ENCODE data around the gene ERMARD. TPM values are rescaled to one million over a fixed set of nuclear protein-coding genes. Genes with fewer than 3 reads are reported as not detected.

Gene ERMARD
- total RNA-seq, 1 experiment from 2014 or later, result 13.6 TPM

GRCh38 chr6:169783971-169784820, 32.8 kb downstream of the ERMARD start:
- Histone ChIP-seq H3K23me2 (ENCODE audit: insufficient read length, low read depth, low read length, poor library complexity, severe bottlenecking) (no peaks in the 10 kb centered on the region), H2AK5ac (ENCODE audit: insufficient read length, low read length) (no peak overlapping the region), H4K20me1 (ENCODE audit: control insufficient read depth, insufficient read depth, insufficient read length) (no peaks in the 10 kb centered on the region), H3K79me1 (ENCODE audit: insufficient read depth, low read depth, low read length, poor library complexity, severe bottlenecking) (no peaks in the 10 kb centered on the region), H3K4me2 (ENCODE audit: insufficient read depth, insufficient read length, low read length) (no peak overlapping the region), H3K9me3 (ENCODE audit: control insufficient read depth, low read depth, low read length) (no peaks in the 10 kb centered on the region), H3K79me2 (ENCODE audit: insufficient read depth, low read length) (no peaks in the 10 kb centered on the region), H3K4me1 (ENCODE audit: insufficient read depth, low read length) (no peaks in the 10 kb centered on the region), H3K4ac (ENCODE audit: low read depth, low read length) (no peak overlapping the region), H3K27ac (ENCODE audit: insufficient read length, low read depth, low read length) (no peak overlapping the region), H2AFZ (ENCODE audit: low read length) (no peak overlapping the region), H3K23ac (ENCODE audit: insufficient read length, low read depth, low read length) (no peak overlapping the region), H3K56ac (ENCODE audit: insufficient read length, low read depth, low read length) (no peak overlapping the region), H3K18ac (ENCODE audit: insufficient read length, low read depth, low read length) (no peak overlapping the region), H4K5ac (ENCODE audit: insufficient read length, low read depth, low read length) (no peak overlapping the region), H3K9ac (ENCODE audit: extremely low read depth, insufficient read length, low read length) (no peak overlapping the region), H4K91ac (ENCODE audit: insufficient read length, low read depth, low read length) (no peak overlapping the region), H2BK5ac (ENCODE audit: insufficient read length, low read length) (no peak overlapping the region), H3T11ph (ENCODE audit: low read length) (no peak overlapping the region), H3K14ac (ENCODE audit: insufficient read depth, low read length) (no peak overlapping the region; the same call in 1 of the 2 replicates), H3K27me3 (ENCODE audit: insufficient read depth, low read length) (no peaks in the 10 kb centered on the region; the same call in 1 of the 2 replicates), H2BK120ac (ENCODE audit: low read depth, low read length, poor library complexity, severe bottlenecking) (no peak overlapping the region), H2BK20ac (ENCODE audit: low read depth, low read length, poor library complexity, severe bottlenecking) (no peak overlapping the region), H2BK15ac (ENCODE audit: low read depth, low read length) (no peak overlapping the region), H2BK12ac (ENCODE audit: insufficient read length, low read depth, low read length) (no peak overlapping the region), H4K8ac (replicated peaks; ENCODE audit: insufficient read length, low read depth, low read length) (no peak overlapping the region)
- no peak for TF ChIP-seq CTCF (conservative IDR thresholded peaks at IDR 0.05)
- Mint-ChIP-seq H3K4me1 (peaks cover 2 to 3% of the 10 kb centered on the region in 2 experiments; a peak in 2 of 4 replicates), H3K36me3 (ENCODE audit: insufficient read depth in 1 of 3, low read depth in 3 of 3) (peaks cover 12 to 28% (median 20%) of the 10 kb centered on the region in 3 experiments), H3K27me3 (ENCODE audit: low read depth) (peaks cover 13% of the 10 kb centered on the region), H3K4me3 (no peak overlapping the region), H3K27ac (peak overlapping the region in 1 of 3 experiments; percentile 64; a peak in 1 of 7 replicates), H3K9me3 (peaks cover 0 to 4% of the 10 kb centered on the region in 2 experiments; a peak in 1 of 5 replicates)
- WGBS (ENCODE audit: extremely low coverage, insufficient read length, low lambda C conversion rate), result no CpG with 5 or more reads among the region's 23 CpGs
- DNase-seq, result peak; percentile 17
